ENCODE data around the gene OBSCN. TPM values are rescaled to one million over a fixed set of nuclear protein-coding genes. Genes with fewer than 3 reads are reported as not detected.

OBSCN gene
- total RNA-seq, 1 donor from 2014 or later = 39.4 TPM

- TF ChIP-seq CTCF (IDR thresholded peaks at IDR 0.05) = no peak
- H3K27me3 ChIP-seq = no peaks in the 10 kb centered on the region
- H3K9me3 ChIP-seq = no peaks in the 10 kb centered on the region
- DNase-seq (no peak), ATAC-seq (no peak)
- H3K4me3 ChIP-seq = peak overlapping the region; percentile 80
- no peak overlapping the region for H3K27ac ChIP-seq
- H3K4me1 ChIP-seq = peaks cover 32% of the 10 kb centered on the region
- H3K36me3 ChIP-seq = peaks cover 11% of the 10 kb centered on the region
- intact Hi-C loops (cut with DNase I) = no loop called here
Observed at GRCh38 chr1:228405200-228405978, 197.5 kb downstream of the OBSCN start.

- peak overlapping the region; percentile 87 for H3K27ac ChIP-seq
- H3K4me1 ChIP-seq = peaks cover 32% of the 10 kb centered on the region
- H3K27me3 ChIP-seq = no peaks in the 10 kb centered on the region
- TF ChIP-seq CTCF (IDR thresholded peaks at IDR 0.05) = no peak
- no peak for DNase-seq
- no peaks in the 10 kb centered on the region for H3K9me3 ChIP-seq
- peaks cover 6% of the 10 kb centered on the region for H3K36me3 ChIP-seq
- intact Hi-C loops (cut with DNase I) = no loop called here
- no peak for ATAC-seq
- H3K4me3 ChIP-seq = peak overlapping the region; percentile 80
Observed at GRCh38 chr1:228405979-228406228, 198.1 kb downstream of the OBSCN start.

GRCh38 chr1:228407106-228408040 is 199.5 kb downstream of the OBSCN start:
- Histone ChIP-seq H3K4me1 (peaks cover 32% of the 10 kb centered on the region), H3K36me3 (peaks cover 4% of the 10 kb centered on the region), H3K9me3 (no peaks in the 10 kb centered on the region), H3K27me3 (no peaks in the 10 kb centered on the region), H3K4me3 (peak overlapping the region; percentile 80), H3K27ac (peak overlapping the region; percentile 28)
- TF ChIP-seq CTCF (IDR thresholded peaks at IDR 0.05) = no peak
- intact Hi-C loops (cut with DNase I) = no loop called here
- no peak for ATAC-seq
- peak; percentile 15 for DNase-seq

GRCh38 chr1:228408041-228408868 is 200.4 kb downstream of the OBSCN start:
- intact Hi-C loops (cut with DNase I) = no loop called here
- no peak overlapping the region for H3K4me3 ChIP-seq

More at GRCh38 chr1:228408041-228408868, 200.4 kb downstream of the OBSCN start:
- Histone ChIP-seq H3K27ac (no peak overlapping the region), H3K4me1 (peaks cover 29% of the 10 kb centered on the region), H3K9me3 (no peaks in the 10 kb centered on the region), H3K36me3 (peaks cover 2% of the 10 kb centered on the region), H3K27me3 (no peaks in the 10 kb centered on the region)
- ATAC-seq (no peak), DNase-seq (peak; percentile 62)
- no peak for TF ChIP-seq CTCF (IDR thresholded peaks at IDR 0.05)
